H7 (cell line): ENCODE measurements around the gene KHDRBS1. TPM values are rescaled to one million over a fixed set of nuclear protein-coding genes. Genes with fewer than 3 reads are reported as not detected.
"Not testable (repeated sequence)": the region's sequence is repeated elsewhere in the genome, so short reads cannot be mapped to it uniquely, and the experiment has no call there.

Experiments
- DNase-seq: peaks from one replicate; pipeline ENCODE4 v3.0.0; 2012
- H3K27me3 ChIP-seq: 2 replicates; pipeline ENCODE4 v1.6.0; 2011; ENCODE audit warnings: mild to moderate bottlenecking, low read length; ENCODE audit not compliant: control insufficient read depth, insufficient read depth
- H3K36me3 ChIP-seq: replicated peaks from 2 replicates; pipeline ENCODE4 v1.5.1; 2011; ENCODE audit warnings: low read length; ENCODE audit not compliant: control insufficient read depth, insufficient read depth
- H3K4me3 ChIP-seq: 2 replicates; pipeline ENCODE4 v1.5.1; 2011; ENCODE audit warnings: low read depth, mild to moderate bottlenecking, control low read depth, low read length, moderate library complexity; ENCODE audit not compliant: insufficient read depth
- total RNA-seq: library from RNA; depleted of rRNA; stranded (reverse); fragments of >200 nt; shearing (Covaris generic); gene quantifications from 2 replicates; pipeline ENCODE4 v1.2.3, GENCODE V29; 2014

Gene KHDRBS1
- total RNA-seq, 1 experiment from 2014 or later, result 84.7 TPM

DNA sequence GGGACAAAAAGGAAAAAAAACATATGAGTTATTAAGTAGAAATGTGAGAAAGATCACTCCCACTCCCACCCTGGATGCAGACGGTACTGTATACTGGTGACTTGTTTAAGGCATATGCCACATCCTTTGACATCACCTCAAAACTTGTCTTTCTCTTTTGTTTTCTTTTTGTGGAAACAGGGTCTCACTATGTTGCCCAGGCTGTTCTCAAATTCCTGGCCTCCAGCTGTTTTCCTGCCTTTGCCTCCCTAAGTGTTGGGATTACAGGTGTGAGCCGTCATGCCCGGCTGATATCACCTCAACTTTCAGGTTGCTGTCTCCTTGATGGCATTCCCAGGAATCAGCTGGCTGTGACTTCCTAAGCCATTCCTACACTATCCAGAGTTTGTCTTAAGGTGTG is 18.4 kb upstream of the KHDRBS1 start:
- no peak for DNase-seq
- Histone ChIP-seq H3K36me3 (no peaks in the 10 kb centered on the region), H3K27me3 (no peaks in the 10 kb centered on the region), H3K4me3 (no peak overlapping the region)

DNA sequence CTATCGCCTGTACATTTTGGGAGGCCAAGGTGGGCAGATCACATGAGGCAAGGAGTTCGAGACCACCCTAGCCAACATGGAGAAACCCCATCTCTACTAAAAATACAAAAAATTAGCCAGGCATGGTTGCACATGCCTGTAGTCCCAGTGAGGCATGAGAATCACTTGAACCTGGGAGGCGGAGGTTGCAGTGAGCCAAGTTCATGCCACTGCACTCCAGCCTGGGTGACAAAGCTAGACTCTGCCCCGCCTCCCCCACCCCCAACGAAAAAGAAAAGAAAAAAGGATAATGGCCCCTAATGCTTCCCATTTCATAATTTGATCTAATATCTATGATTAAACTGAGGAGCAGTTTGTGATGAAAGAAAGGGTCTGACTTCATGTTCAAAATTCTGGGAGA is 17.5 kb upstream of the KHDRBS1 start:
- not testable (repeated sequence) for H3K36me3 ChIP-seq, H3K27me3 ChIP-seq, H3K4me3 ChIP-seq, DNase-seq

DNA sequence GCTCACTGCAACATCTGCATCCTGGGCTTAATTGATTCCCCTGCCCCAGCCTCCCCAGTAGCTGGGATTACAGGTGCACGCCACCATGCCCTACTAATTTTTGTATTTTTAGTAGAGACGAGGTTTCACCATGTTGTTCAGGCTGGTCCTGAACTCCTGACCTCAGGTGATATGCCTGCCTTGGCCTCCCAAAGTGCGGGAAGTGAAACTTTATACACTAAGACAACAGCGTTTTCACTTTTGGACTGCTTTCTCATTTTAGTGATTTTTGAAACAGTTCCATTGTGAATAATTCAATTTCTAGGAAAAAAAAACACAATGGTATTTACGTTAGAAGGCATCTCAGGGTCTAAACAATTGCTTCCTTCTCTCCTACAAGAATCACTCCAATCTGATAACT is 11.8 kb upstream of the KHDRBS1 start:
- no peak for DNase-seq
- Histone ChIP-seq H3K4me3 (no peak overlapping the region), H3K36me3 (no peaks in the 10 kb centered on the region), H3K27me3 (no peaks in the 10 kb centered on the region)

DNA sequence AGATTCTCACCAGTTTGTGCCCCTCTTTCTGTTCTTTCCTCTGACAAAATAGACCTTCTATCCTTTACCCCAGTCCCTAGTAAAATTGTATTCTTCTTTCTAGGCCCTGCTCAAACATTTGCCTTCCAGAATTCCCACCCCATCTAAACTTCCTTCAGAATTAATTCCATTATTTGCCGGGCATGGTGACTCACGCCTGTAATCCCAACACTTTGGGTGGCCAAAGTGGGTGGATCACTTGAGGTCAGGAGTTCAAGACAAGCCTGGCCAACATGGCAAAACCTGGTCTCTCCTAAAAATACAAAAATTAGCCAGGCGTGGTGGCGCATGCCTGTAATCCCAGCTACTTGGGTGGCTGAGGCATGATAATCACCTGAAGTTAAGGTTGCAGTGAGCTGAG is 11.4 kb upstream of the KHDRBS1 start:
- H3K27me3 ChIP-seq, H3K36me3 ChIP-seq, H3K4me3 ChIP-seq, DNase-seq: not testable (repeated sequence)

DNA sequence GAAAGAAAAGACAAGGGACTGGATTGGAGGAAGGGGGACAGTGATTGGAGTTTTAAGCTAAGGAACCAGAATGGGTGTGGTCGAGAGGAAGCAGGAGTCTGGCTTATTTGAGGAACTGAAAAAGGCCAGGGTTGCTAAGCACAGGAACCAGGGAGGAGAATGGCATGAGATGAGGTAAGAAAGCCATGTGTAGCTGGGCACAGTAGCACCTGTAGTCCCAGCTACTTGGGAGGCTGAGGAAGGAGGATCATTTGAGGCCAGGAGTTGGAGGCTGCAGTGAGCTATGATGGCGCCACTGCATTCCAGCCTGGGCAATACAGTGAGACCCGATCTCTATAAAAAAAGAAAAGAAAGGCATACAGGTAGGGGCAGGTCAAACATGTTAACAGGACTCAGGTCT is 8.1 kb upstream of the KHDRBS1 start:
- no peak for DNase-seq
- no peak overlapping the region for H3K4me3 ChIP-seq
- H3K36me3 ChIP-seq, result no peaks in the 10 kb centered on the region

DNA sequence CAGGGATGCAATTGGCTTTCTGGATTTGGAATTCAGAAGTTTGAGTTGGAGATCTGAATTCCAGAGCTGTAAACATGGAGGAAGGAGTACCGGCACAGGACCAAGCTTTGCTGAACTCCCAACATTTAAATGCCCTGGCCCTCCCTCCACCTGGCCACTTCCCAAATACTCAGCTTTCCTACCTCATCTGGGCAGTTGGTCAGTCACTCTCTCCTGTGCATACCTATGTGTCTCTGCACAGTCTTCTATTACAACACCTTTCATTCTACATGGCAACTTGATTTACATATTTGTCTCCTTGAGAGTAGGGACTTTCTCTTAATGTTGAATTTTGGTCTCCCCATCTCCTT is 6.1 kb upstream of the KHDRBS1 start:
- no peak for DNase-seq
- Histone ChIP-seq H3K4me3 (no peak overlapping the region), H3K27me3 (no peaks in the 10 kb centered on the region; the same call in 1 of the 2 replicates), H3K36me3 (no peaks in the 10 kb centered on the region)

More for the DNA sequence above, 8.1 kb upstream of the KHDRBS1 start:
- H3K27me3 ChIP-seq, result no peaks in the 10 kb centered on the region; the same call in 1 of the 2 replicates

DNA sequence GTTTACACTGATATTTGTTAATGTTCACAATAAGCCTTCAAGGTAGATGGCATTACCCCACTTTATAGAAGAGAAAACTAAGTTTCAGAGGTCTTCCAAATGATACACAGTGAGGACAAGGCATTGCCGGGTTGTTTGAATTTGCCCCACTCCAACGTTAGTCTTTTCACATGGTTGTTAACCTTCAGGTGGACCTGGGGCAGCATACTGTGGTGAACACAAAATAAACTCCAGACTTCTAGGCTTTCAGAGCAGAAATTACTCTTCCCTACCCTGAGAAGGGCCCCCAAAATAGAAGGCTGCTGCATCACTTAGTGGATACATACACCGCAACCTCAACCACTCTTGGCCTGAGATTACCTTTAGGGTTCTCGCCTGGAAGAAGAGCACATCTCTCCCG is 3.4 kb upstream of the KHDRBS1 start:
- H3K36me3 ChIP-seq, result no peaks in the 10 kb centered on the region
- H3K4me3 ChIP-seq, result no peak overlapping the region
- DNase-seq, result no peak
- H3K27me3 ChIP-seq, result no peaks in the 10 kb centered on the region; the same call in 1 of the 2 replicates

DNA sequence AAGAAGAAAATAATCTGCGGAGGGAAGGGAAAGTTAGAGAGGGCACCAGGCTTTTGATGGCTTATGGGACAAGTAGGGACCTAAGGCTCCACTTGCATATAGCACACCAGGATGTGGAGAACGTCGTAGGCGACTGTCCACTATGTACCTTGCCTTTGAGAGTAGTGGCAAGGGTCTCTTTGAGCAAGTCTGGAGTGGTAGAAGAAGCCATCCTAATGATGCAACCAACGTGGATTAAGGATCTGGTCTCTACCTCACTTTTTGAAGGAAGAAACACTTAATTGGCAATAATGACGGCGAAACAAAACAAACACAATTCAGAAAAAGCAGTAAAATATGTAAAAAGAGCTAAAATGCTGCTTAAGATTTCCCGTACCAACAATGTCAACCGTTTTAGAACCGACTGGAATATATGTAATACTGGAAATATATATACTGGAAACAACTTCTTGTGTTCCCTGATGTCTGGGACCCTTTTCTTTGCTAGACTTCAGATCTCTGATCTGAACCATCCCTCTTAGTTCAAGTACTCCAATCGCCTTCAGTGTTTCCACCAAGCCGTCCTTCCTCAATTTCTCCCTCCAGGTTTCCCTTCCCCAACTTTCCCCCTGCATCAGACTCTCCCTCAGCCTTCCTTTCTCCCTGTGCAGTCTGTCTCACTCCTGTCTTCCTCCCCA is 821 bp upstream of the KHDRBS1 start:
- no peak for DNase-seq
- Histone ChIP-seq H3K36me3 (peaks cover 2% of the 10 kb centered on the region), H3K4me3 (peak overlapping the region; percentile 100), H3K27me3 (no peaks in the 10 kb centered on the region; the same call in 1 of the 2 replicates)

DNA sequence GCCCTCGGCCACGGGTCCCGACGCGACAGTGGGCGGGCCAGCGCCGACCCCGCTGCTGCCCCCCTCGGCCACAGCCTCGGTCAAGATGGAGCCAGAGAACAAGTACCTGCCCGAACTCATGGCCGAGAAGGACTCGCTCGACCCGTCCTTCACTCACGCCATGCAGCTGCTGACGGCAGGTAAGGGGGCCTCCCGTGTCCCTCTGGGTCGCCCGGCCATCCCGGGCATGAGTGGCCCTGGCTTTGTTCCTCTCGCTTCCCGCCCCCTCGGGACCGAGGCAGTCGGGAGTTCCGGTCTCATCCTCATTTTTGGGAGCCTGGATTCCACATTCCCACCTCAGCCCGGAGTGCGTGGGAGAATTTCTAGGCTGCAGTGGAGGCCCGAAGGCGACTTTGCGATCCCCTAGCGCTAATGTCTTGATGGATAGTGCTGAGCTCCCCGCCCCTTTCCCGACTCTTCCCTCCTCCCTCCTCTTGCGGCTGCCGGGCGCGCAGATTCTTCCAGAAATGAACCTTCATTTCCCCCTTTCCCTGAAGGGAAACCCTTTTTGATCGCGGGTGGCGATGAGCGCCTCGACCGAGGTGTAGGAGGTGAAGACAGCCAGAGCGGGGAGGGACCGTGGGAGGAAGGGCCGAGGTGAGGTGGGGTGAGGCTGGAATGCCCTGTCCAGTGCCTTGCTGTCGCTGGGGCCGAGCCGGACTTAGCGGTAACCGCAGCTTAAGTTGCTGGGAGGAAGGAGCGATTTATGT is 705 bp downstream of the KHDRBS1 start:
- Histone ChIP-seq H3K4me3 (peak overlapping the region; percentile 100), H3K27me3 (no peaks in the 10 kb centered on the region; the same call in 1 of the 2 replicates), H3K36me3 (peaks cover 2% of the 10 kb centered on the region)
- DNase-seq, result peak; percentile 76

DNA sequence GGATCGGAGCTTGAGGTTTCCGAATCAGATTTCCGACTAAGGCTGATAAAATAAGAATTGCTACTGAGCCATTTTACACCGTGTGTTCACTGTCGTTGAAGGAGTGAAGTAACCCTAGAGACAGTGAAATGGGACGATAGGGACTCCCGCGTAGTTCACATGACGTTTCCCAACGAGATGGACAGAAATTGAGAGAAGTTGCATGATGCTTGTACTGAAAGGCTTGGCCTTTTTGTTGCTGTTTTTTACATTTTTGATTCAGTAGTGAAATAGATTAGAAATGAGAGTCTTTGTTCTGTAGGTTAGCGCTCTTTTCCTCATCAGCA is 1.2 kb downstream of the KHDRBS1 start:
- H3K27me3 ChIP-seq, result no peaks in the 10 kb centered on the region; the same call in 1 of the 2 replicates
- DNase-seq, result no peak

DNA sequence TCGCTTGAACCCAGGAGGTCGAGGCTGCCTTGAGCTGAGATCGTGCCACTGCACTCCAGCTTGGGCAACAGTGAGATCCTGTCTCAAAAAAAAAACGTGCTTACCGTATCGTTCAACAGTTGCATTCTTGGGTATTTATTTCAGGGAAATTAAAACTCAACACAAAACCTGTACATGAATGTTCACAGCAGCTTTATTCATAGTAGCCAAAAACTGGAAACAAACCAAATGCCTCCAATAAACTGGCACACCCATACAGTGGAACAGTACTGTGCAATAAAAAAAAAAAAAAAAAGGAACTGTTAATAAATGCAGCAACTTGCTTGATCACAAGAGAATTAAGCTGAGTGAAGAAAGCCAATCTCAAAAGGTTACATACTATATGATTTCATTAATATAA is 6.7 kb downstream of the KHDRBS1 start:
- DNase-seq, result no peak
- Histone ChIP-seq H3K4me3 (no peak overlapping the region), H3K27me3 (no peaks in the 10 kb centered on the region), H3K36me3 (peaks cover 5% of the 10 kb centered on the region)

More for the DNA sequence above, 1.2 kb downstream of the KHDRBS1 start:
- Histone ChIP-seq H3K36me3 (peaks cover 2% of the 10 kb centered on the region), H3K4me3 (peak overlapping the region; percentile 100)

DNA sequence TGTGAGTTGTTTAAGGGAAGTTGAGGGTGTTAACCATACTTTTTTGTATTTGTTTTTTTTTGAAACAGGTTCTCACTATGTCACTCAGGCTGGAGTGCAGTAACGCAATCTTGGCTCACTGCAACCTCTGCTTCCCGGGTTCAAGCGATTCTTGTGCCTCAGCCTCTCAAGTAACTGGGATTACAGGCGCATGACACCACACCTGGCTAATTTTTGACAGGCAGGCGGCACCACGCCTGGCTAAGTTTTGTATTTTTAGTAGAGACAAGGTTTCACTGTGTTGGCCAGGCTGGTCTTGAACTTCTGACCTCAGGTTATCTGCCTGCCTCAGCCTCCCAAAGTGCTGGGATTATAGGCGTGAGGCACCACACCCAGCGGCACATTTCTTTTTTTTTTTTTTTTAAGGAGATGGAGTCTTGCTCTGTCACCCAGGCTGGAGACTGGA is 7.9 kb downstream of the KHDRBS1 start:
- not testable (repeated sequence) for H3K27me3 ChIP-seq, DNase-seq, H3K36me3 ChIP-seq, H3K4me3 ChIP-seq

DNA sequence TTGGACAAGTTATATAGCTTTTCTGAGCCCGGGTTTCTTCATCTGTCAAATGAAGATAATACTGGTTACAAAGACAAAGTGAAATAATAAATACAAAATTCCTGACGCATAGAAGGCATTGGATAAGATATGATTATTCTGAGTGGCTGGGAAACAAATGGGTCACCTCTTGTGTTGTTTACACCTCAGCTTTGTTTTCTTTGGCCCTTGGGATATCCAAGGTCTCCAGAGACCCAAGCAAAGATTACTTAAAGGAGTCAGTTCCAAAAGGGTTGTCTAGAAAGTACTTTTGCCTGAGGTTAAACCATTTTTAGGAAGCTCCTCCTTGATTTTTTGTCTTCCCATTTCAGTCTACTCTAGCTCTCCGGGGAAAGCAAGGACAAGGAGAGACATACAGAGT is 9.7 kb downstream of the KHDRBS1 start:
- peaks cover 3% of the 10 kb centered on the region for H3K36me3 ChIP-seq
- DNase-seq, result no peak
- H3K27me3 ChIP-seq, result no peaks in the 10 kb centered on the region
- no peak overlapping the region for H3K4me3 ChIP-seq

DNA sequence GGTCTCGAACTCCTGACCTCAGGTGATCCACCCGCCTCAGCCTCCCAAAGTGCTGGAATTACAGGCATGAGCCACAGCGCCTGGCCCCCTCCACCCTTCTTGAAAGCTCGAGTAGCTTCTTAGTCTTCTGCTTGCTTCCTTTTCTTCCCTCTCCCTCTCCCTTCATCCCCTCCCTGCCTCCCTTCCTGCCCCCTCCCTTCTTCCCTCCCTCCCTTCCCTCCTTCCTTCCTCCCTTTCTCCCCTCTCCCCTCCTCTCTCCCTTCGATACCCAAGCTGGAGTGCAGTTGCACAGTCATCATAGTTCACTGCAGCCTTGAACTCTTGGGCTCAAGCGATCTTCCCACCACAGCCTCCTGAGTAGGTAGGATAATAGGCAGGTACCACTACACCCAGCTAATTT is 11.8 kb downstream of the KHDRBS1 start:
- no peak for DNase-seq
- Histone ChIP-seq H3K4me3 (no peak overlapping the region), H3K36me3 (peaks cover 1% of the 10 kb centered on the region), H3K27me3 (no peaks in the 10 kb centered on the region)

DNA sequence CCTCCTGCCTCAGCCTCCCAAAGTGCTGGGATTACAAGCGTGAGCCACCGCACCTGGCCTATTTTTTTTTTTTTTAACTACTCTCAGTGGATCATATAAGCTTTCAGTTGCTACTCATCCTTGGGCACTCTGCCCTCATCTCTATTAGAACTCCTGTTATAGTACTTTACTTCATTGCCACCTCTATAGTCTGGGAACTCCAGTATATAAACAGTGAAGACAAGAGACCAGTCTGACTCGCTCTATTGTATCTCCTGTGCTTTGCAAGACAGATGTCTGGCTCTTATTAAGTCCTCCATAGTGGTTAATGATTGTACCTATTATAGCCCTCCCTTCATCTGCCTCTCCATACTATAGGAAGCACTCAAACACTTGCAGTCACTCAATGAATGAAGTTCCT is 15.1 kb downstream of the KHDRBS1 start:
- Histone ChIP-seq H3K4me3 (no peak overlapping the region), H3K27me3 (no peaks in the 10 kb centered on the region), H3K36me3 (peaks cover 13% of the 10 kb centered on the region)
- DNase-seq, result no peak
